OCI-LY1 (cell line): Measurements from ENCODE around the gene LSAMP.
"Not testable (repeated sequence)": the region's sequence is repeated elsewhere in the genome, so short reads cannot be mapped to it uniquely, and the experiment has no call there.

ENCODE experiments used
- CTCF ChIP-seq: fragments of 200-600 bp; sonication (generic), shearing (Covaris generic); IDR thresholded peaks from 2 replicates; pipeline ENCODE4 v1.5.1; 2017; ENCODE audit warnings: mild to moderate bottlenecking, antibody characterized with exemption, low read length, moderate library complexity, mixed read lengths
- EZH2 ChIP-seq: fragments of 200-600 bp; sonication (generic), shearing (Covaris generic); IDR thresholded peaks from 2 replicates; pipeline ENCODE4 v1.8.0; 2017; ENCODE audit warnings: borderline replicate concordance, mixed run types, mild to moderate bottlenecking, antibody characterized with exemption, low read length, moderate library complexity, mixed read lengths

- not testable (repeated sequence) for TF ChIP-seq CTCF, EZH2
Measured at GRCh38 chr3:115783426-115783825, 661.9 kb downstream of the LSAMP start.
